H1 (cell line): ENCODE data around the gene SLC19A1. TPM values are rescaled to one million over a fixed set of nuclear protein-coding genes. Genes with fewer than 3 reads are reported as not detected.

Experiments
- CTCF ChIA-PET: fragments of 300-600 bp; sonication (Branson Sonifier 250); formaldehyde crosslinking; loops from one replicate; lab custom pipeline; 2021; ENCODE audit not compliant: partially characterized antibody; lab: Charles Lee
- POLR2A ChIA-PET: fragments of 300-600 bp; sonication (Branson Sonifier 250); formaldehyde crosslinking; loops from one replicate; lab custom pipeline; 2021; ENCODE audit warnings: inconsistent platforms; ENCODE audit not compliant: partially characterized antibody; lab: Charles Lee
- DNase-seq, 2 experiments: peaks; one replicate each; pipeline versions ENCODE4 v3.0.0 to v3.0.0-alpha.2; 2010 to 2022; ENCODE audit warnings: low spot score in 2 of 2, low read depth in 1 of 2, mixed read lengths in 1 of 2
- FAIRE-seq: peaks from 2 replicates; lab custom pipeline; 2011; peaks lifted over from hg19 to GRCh38; lab: Jason Lieb, UNC
- H2AFZ ChIP-seq: 2 replicates; pipeline ENCODE4 v1.8.1; 2012; ENCODE audit warnings: low read length, inconsistent platforms
- H2AK5ac ChIP-seq: 2 replicates; pipeline ENCODE4 v1.6.1; 2013; ENCODE audit warnings: low read depth, low read length
- H2BK120ac ChIP-seq: replicated peaks from 2 replicates; pipeline ENCODE3; 2013; ENCODE audit warnings: low read depth, low read length, inconsistent platforms
- H2BK12ac ChIP-seq: 2 replicates; pipeline ENCODE4 v1.6.1; 2013; ENCODE audit warnings: low read depth, low read length
- H2BK15ac ChIP-seq: 2 replicates; pipeline ENCODE4 v1.6.1; 2013; ENCODE audit warnings: low read length
- H2BK20ac ChIP-seq: 2 replicates; pipeline ENCODE4 v1.6.1; 2013; ENCODE audit warnings: low read length
- H2BK5ac ChIP-seq: 2 replicates; pipeline ENCODE4 v1.6.1; 2013; ENCODE audit warnings: low read depth, low read length
- H3K14ac ChIP-seq: 2 replicates; pipeline ENCODE4 v1.6.1; 2013; ENCODE audit warnings: inconsistent platforms; ENCODE audit not compliant: insufficient read length
- H3K18ac ChIP-seq: 2 replicates; pipeline ENCODE4 v1.6.1; 2013; ENCODE audit warnings: low read length; ENCODE audit errors: extremely low read depth
- H3K23ac ChIP-seq: 2 replicates; pipeline ENCODE4 v1.6.1; 2013; ENCODE audit warnings: inconsistent platforms; ENCODE audit not compliant: insufficient read length
- H3K23me2 ChIP-seq: 2 replicates; pipeline ENCODE4 v1.6.1; 2013; ENCODE audit warnings: low read depth, low read length
- H3K27ac ChIP-seq: 2 replicates; pipeline ENCODE4 v1.6.1; 2011; ENCODE audit warnings: low read depth, low read length, inconsistent platforms
- H3K27me3 ChIP-seq, 4 experiments: replicated peaks in 1 of 4; 1 replicate in 1 of 4; 2 replicates in 3 of 4; pipeline versions ENCODE4 v1.6.1 to v1.8.1; 2011 to 2013; ENCODE audit warnings: low read length in 3 of 4, mild to moderate bottlenecking in 3 of 4, inconsistent platforms in 2 of 4, mixed read lengths in 2 of 4, moderate library complexity in 1 of 4; ENCODE audit not compliant: control insufficient read depth in 3 of 4, insufficient read depth in 3 of 4; ENCODE audit errors: extremely low read depth in 1 of 4
- H3K36me3 ChIP-seq, 4 experiments: 2 replicates each; pipeline versions ENCODE4 v1.6.1 to v1.8.1; 2011 to 2013; ENCODE audit warnings: mild to moderate bottlenecking in 4 of 4, low read length in 3 of 4, moderate library complexity in 2 of 4, control low read depth in 1 of 4, inconsistent platforms in 1 of 4; ENCODE audit not compliant: insufficient read depth in 4 of 4, control insufficient read depth in 2 of 4
- H3K4ac ChIP-seq: replicated peaks from 2 replicates; pipeline ENCODE3; 2013; ENCODE audit warnings: low read length, low read depth, mixed read lengths, inconsistent platforms; ENCODE audit not compliant: insufficient read length
- H3K4me1 ChIP-seq, 4 experiments: replicated peaks in 1 of 4; 1 replicate in 1 of 4; 2 replicates in 3 of 4; pipeline versions ENCODE4 v1.6.1 to v1.8.1; 2011 to 2013; ENCODE audit warnings: low read length in 3 of 4, inconsistent platforms in 2 of 4, mixed read lengths in 1 of 4; ENCODE audit not compliant: insufficient read depth in 4 of 4, control insufficient read depth in 3 of 4
- H3K4me2 ChIP-seq, 2 experiments: 2 replicates each; pipeline versions ENCODE4 v1.6.1 to v1.8.1; 2011 to 2013; ENCODE audit warnings: low read depth in 2 of 2, low read length in 2 of 2, control low read depth in 1 of 2, inconsistent platforms in 1 of 2, mild to moderate bottlenecking in 1 of 2; ENCODE audit not compliant: insufficient read depth in 1 of 2
- H3K4me3 ChIP-seq, 4 experiments: fragments of 200-600, 300-600 bp in 1 of 4; sonication (generic), shearing (Covaris generic), sonication (Bioruptor Twin) in 1 of 4; 2 replicates each; pipeline versions ENCODE4 v1.5.1 to v1.8.1; 2011 to 2016; ENCODE audit warnings: low read length in 4 of 4, low read depth in 3 of 4, control low read depth in 2 of 4, inconsistent platforms in 2 of 4, mild to moderate bottlenecking in 2 of 4, mixed read lengths in 1 of 4, moderate library complexity in 1 of 4; ENCODE audit not compliant: insufficient read depth in 2 of 4; ENCODE audit errors: extremely low read depth in 1 of 4
- H3K56ac ChIP-seq: replicated peaks from 2 replicates; pipeline ENCODE3; 2013; ENCODE audit warnings: low read depth, mild to moderate bottlenecking, mixed read lengths, low read length, inconsistent platforms; ENCODE audit not compliant: insufficient read length
- H3K79me1 ChIP-seq: 2 replicates; pipeline ENCODE4 v1.6.1; 2013; ENCODE audit warnings: low read depth, low read length, control low read depth
- H3K79me2 ChIP-seq, 2 experiments: 2 replicates each; pipeline versions ENCODE4 v1.6.1 to v1.8.1; 2012 to 2013; ENCODE audit warnings: low read length in 2 of 2, mild to moderate bottlenecking in 2 of 2, inconsistent platforms in 1 of 2; ENCODE audit not compliant: insufficient read depth in 2 of 2, control insufficient read depth in 1 of 2
- H3K9ac ChIP-seq, 4 experiments: replicated peaks in 1 of 4; 1 replicate in 1 of 4; 2 replicates in 3 of 4; pipeline versions ENCODE4 v1.6.1 to v1.8.1; 2011 to 2013; ENCODE audit warnings: low read depth in 3 of 4, low read length in 3 of 4, control low read depth in 2 of 4, mild to moderate bottlenecking in 2 of 4, moderate library complexity in 2 of 4, inconsistent platforms in 1 of 4; ENCODE audit errors: extremely low read depth in 1 of 4
- H3K9me3 ChIP-seq, 2 experiments: 2 replicates each; pipeline versions ENCODE4 v1.6.1 to v1.8.1; 2012 to 2013; ENCODE audit warnings: mild to moderate bottlenecking in 2 of 2, moderate library complexity in 2 of 2, control low read depth in 1 of 2, inconsistent platforms in 1 of 2, low read depth in 1 of 2, low read length in 1 of 2, mixed read lengths in 1 of 2; ENCODE audit not compliant: insufficient read depth in 2 of 2
- H4K20me1 ChIP-seq, 2 experiments: replicated peaks in 1 of 2; 2 replicates each; pipeline versions ENCODE3 to v1.8.1; 2011 to 2013; ENCODE audit warnings: inconsistent platforms in 2 of 2, low read length in 2 of 2, mild to moderate bottlenecking in 1 of 2; ENCODE audit not compliant: insufficient read depth in 2 of 2, control insufficient read depth in 1 of 2
- H4K5ac ChIP-seq: 2 replicates; pipeline ENCODE4 v1.6.1; 2013; ENCODE audit warnings: low read length, low read depth, mixed read lengths, inconsistent platforms; ENCODE audit not compliant: insufficient read length
- H4K8ac ChIP-seq: 2 replicates; pipeline ENCODE4 v1.8.0; 2013; ENCODE audit warnings: mild to moderate bottlenecking, moderate library complexity, low read length, inconsistent platforms; ENCODE audit not compliant: insufficient read depth; ENCODE audit errors: extremely low read depth
- H4K91ac ChIP-seq: replicated peaks from 2 replicates; pipeline ENCODE3; 2013; ENCODE audit warnings: low read length, mixed read lengths, inconsistent platforms; ENCODE audit not compliant: insufficient read length
- SP2 ChIP-seq: IDR thresholded peaks from 2 replicates; pipeline ENCODE4 v1.6.1; 2012; ENCODE audit warnings: mild to moderate bottlenecking, low read length, inconsistent platforms
- WGBS, 2 experiments: shearing (Covaris generic) in 1 of 2; methylation state at CpG; one replicate each; pipeline versions ENCODE4 v1.1.6 to v1.1.7; 2013 to 2015; ENCODE audit warnings: low lambda C conversion rate in 2 of 2, mixed read lengths in 2 of 2, inconsistent platforms in 1 of 2, low coverage in 1 of 2, missing lambda C conversion rate in 1 of 2; ENCODE audit not compliant: insufficient replicate concordance in 2 of 2, insufficient coverage in 1 of 2, insufficient read length in 1 of 2; ENCODE audit errors: extremely low coverage in 1 of 2, missing lambda C conversion rate in 1 of 2; 5-methylcytosine and 5-hydroxymethylcytosine counted together
- polyA plus RNA-seq, 7 experiments: library from polyadenylated mRNA; depleted of rRNA in 3 of 7; stranded (reverse) in 5 of 7; unstranded in 2 of 7; fragments of >200 nt in 5 of 7; fragments of 200-250 nt in 2 of 7; gene quantifications; 1 replicate in 5 of 7; 2 replicates in 1 of 7; 4 replicates in 1 of 7; pipeline versions ENCODE4 v1.2.1 to v1.2.3, GENCODE V29; 2011 to 2013; ENCODE audit warnings: missing spikeins in 2 of 7, mixed read lengths in 2 of 7
- total RNA-seq: library from RNA; stranded (reverse); fragmentation: NEBNext Ultra II Directional; extraction: Animal tissue kit (Norgen Biotek cat#: 25700); gene quantifications from 2 replicates; pipeline ENCODE4 v1.2.1, GENCODE V29; 2021

Gene SLC19A1
- total and polyA plus RNA-seq, 2 of the 8 experiments (the other 6 are each of a cell fraction or from before 2014, with no cell fraction given), result 31.6 to 43.8 TPM

DNA sequence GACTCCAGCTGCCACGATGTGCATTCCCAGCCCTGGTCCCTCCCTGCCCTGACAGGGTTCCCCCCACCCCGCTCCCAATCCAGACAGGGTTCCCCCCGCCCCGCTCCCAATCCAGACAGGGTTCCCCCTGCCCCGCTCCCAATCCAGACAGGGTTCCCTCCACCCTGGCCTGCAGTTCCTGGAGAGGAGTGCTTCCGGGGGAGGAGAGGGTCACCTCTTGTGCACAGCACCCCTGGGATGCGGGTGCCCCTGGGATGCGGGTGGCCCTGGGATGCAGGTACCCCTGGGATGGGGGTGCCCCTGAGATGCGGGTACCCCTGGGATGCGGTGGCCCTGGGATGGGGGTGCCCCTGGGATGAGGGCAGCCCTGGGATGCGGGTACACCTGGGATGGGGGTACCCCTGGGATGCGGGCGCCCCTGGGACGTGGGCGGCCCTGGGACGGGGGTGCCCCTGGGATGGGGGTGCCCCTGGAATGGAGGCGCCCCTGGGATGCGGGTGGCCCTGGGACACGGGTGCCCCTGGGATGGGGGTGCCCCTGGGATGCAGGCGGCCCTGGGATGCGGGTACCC, 36.7 kb upstream of the SLC19A1 start:
- WGBS, 2 experiments, result 100% methylated on average over 3 of the region's 21 CpGs; no CpG with 5 or more reads in 1 of the 2 experiments
- Histone ChIP-seq H3K4me3 (no peak overlapping the region), H3K23ac (no peak overlapping the region), H2BK15ac (no peak overlapping the region), H2BK5ac (no peak overlapping the region), H3K36me3 (no peaks in the 10 kb centered on the region), H3K23me2 (no peaks in the 10 kb centered on the region), H3K14ac (no peak overlapping the region), H3K4ac (no peak overlapping the region), H3K27ac (no peak overlapping the region), H3K79me1 (no peaks in the 10 kb centered on the region), H3K4me1 (peaks cover 0 to 12% (median 6%) of the 10 kb centered on the region in 4 experiments; a peak in 4 of 7 replicates), H2AFZ (no peak overlapping the region), H4K5ac (no peak overlapping the region), H3K27me3 (no peaks in the 10 kb centered on the region; a peak in 2 of 7 replicates), H3K4me2 (no peak overlapping the region), H3K79me2 (no peaks in the 10 kb centered on the region), H2BK12ac (no peak overlapping the region), H4K8ac (no peak overlapping the region), H3K56ac (no peak overlapping the region), H3K18ac (no peak overlapping the region), H2AK5ac (no peak overlapping the region), H4K91ac (no peak overlapping the region), H3K9me3 (peaks cover 4 to 9% of the 10 kb centered on the region in 2 experiments; a peak in 3 of 4 replicates), H2BK20ac (no peak overlapping the region), H2BK120ac (no peak overlapping the region), H3K9ac (no peak overlapping the region), H4K20me1 (no peaks in the 10 kb centered on the region)
- TF ChIP-seq SP2, result no peak
- ChIA-PET POLR2A (no interaction called here), CTCF (interaction anchor here (0.9 to 1.0 kb wide), 2 partner anchors 26 to 243 kb away, joined by 3 read pairs; no protein-coding TSS in a partner anchor)
- DNase-seq (peak in 1 of 2 experiments; percentile 24), FAIRE-seq (no peak)
